Measurements from ENCODE around the gene HIF3A. TPM values are rescaled to one million over a fixed set of nuclear protein-coding genes. Genes with fewer than 3 reads are reported as not detected.
A peak's percentile ranks its signal among the peaks of the same experiment; 100 is the strongest.
"Not testable (repeated sequence)": the region's sequence is repeated elsewhere in the genome, so short reads cannot be mapped to it uniquely, and the experiment has no call there.

Gene HIF3A
- total RNA-seq, result 0.13 and 0.53 TPM in 2 replicates

GRCh38 chr19:46296722-46297461 is at the start of gene HIF3A:
HIF3A (plus strand) TSS chr19:46297042; CDS start chr19:46297077, 35 bp downstream.
- FAIRE-seq (no peak), DNase-seq (ENCODE audit: low read depth) (no peak)
- Histone ChIP-seq H3K36me3 (ENCODE audit: control insufficient read depth, insufficient read depth, low read length) (no peaks in the 10 kb centered on the region), H3K27me3 (ENCODE audit: control insufficient read depth, insufficient read depth, low read length) (peaks cover 4% of the 10 kb centered on the region), H3K4me3 (ENCODE audit: low read depth, low read length) (no peak within 1 kb of the TSS)
- TF ChIP-seq CTCF (IDR thresholded peaks at IDR 0.05; ENCODE audit: insufficient read depth, low read length, severe bottlenecking), result no peak

GRCh38 chr19:46250076-46250735 is 46.6 kb upstream of the HIF3A start:
- FAIRE-seq (peak; percentile 50), DNase-seq (ENCODE audit: low read depth) (no peak)
- no peak for TF ChIP-seq CTCF (IDR thresholded peaks at IDR 0.05; ENCODE audit: insufficient read depth, low read length, severe bottlenecking)
- H3K27me3 ChIP-seq (ENCODE audit: control insufficient read depth, insufficient read depth, low read length), result peaks cover 15% of the 10 kb centered on the region
- H3K4me3 ChIP-seq (ENCODE audit: low read depth, low read length), result no peak overlapping the region
- H3K36me3 ChIP-seq (ENCODE audit: control insufficient read depth, insufficient read depth, low read length), result no peaks in the 10 kb centered on the region

- TF ChIP-seq CTCF (IDR thresholded peaks at IDR 0.05; ENCODE audit: insufficient read depth, low read length, severe bottlenecking), result no peak
- Histone ChIP-seq H3K36me3 (ENCODE audit: control insufficient read depth, insufficient read depth, low read length) (no peaks in the 10 kb centered on the region), H3K27me3 (ENCODE audit: control insufficient read depth, insufficient read depth, low read length) (peaks cover 14% of the 10 kb centered on the region), H3K4me3 (ENCODE audit: low read depth, low read length) (no peak overlapping the region)
- FAIRE-seq (peak; percentile 32), DNase-seq (ENCODE audit: low read depth) (peak; percentile 47)
These were observed 45.4 kb upstream of the HIF3A start for GRCh38 chr19:46251416-46251815.

GRCh38 chr19:46254776-46255175 is 42.1 kb upstream of the HIF3A start:
- Histone ChIP-seq H3K36me3 (ENCODE audit: control insufficient read depth, insufficient read depth, low read length) (no peaks in the 10 kb centered on the region), H3K4me3 (ENCODE audit: low read depth, low read length) (no peak overlapping the region), H3K27me3 (ENCODE audit: control insufficient read depth, insufficient read depth, low read length) (peaks cover 11% of the 10 kb centered on the region)
- peak; percentile 61 for DNase-seq (ENCODE audit: low read depth)
- TF ChIP-seq CTCF (IDR thresholded peaks at IDR 0.05; ENCODE audit: insufficient read depth, low read length, severe bottlenecking), result no peak
- no peak for FAIRE-seq

GRCh38 chr19:46256855-46257254 is 40.0 kb upstream of the HIF3A start:
- H3K4me3 ChIP-seq (ENCODE audit: low read depth, low read length), result no peak overlapping the region
- no peaks in the 10 kb centered on the region for H3K36me3 ChIP-seq (ENCODE audit: control insufficient read depth, insufficient read depth, low read length)
- TF ChIP-seq CTCF (IDR thresholded peaks at IDR 0.05; ENCODE audit: insufficient read depth, low read length, severe bottlenecking), result no peak
- peaks cover 17% of the 10 kb centered on the region for H3K27me3 ChIP-seq (ENCODE audit: control insufficient read depth, insufficient read depth, low read length)
- FAIRE-seq (no peak), DNase-seq (ENCODE audit: low read depth) (peak; percentile 55)

- not testable (repeated sequence) for H3K36me3 ChIP-seq (ENCODE audit: control insufficient read depth, insufficient read depth, low read length); H3K4me3 ChIP-seq (ENCODE audit: low read depth, low read length)
- FAIRE-seq (peak; percentile 75), DNase-seq (ENCODE audit: low read depth) (peak; percentile 65)
- peaks cover 17% of the 10 kb centered on the region for H3K27me3 ChIP-seq (ENCODE audit: control insufficient read depth, insufficient read depth, low read length)
These were observed 35.3 kb upstream of the HIF3A start for GRCh38 chr19:46261501-46261900.

GRCh38 chr19:46262684-46263296 is 34.1 kb upstream of the HIF3A start:
- H3K27me3 ChIP-seq (ENCODE audit: control insufficient read depth, insufficient read depth, low read length), result peaks cover 13% of the 10 kb centered on the region
- not testable (repeated sequence) for H3K4me3 ChIP-seq (ENCODE audit: low read depth, low read length); H3K36me3 ChIP-seq (ENCODE audit: control insufficient read depth, insufficient read depth, low read length); FAIRE-seq
- peak; percentile 94 for DNase-seq (ENCODE audit: low read depth)

GRCh38 chr19:46264801-46265200 is 32.0 kb upstream of the HIF3A start:
- not testable (repeated sequence) for DNase-seq (ENCODE audit: low read depth); H3K36me3 ChIP-seq (ENCODE audit: control insufficient read depth, insufficient read depth, low read length); FAIRE-seq; H3K4me3 ChIP-seq (ENCODE audit: low read depth, low read length)
- peaks cover 13% of the 10 kb centered on the region for H3K27me3 ChIP-seq (ENCODE audit: control insufficient read depth, insufficient read depth, low read length)

All from bronchial epithelial cell (primary cell).